Chondrocyte (in vitro differentiated cells): ENCODE measurements around the gene MAP2K5. TPM values are rescaled to one million over a fixed set of nuclear protein-coding genes. Genes with fewer than 3 reads are reported as not detected.

ENCODE experiments used
- DNase-seq: peaks from one replicate; pipeline ENCODE4 v3.0.0; 2021; ENCODE audit warnings: mixed read lengths, low spot score
- H3K27ac Mint-ChIP-seq: one replicate; pipeline ENCODE4 v1.8.0; 2021; ENCODE audit warnings: mild to moderate bottlenecking, moderate library complexity, mixed read lengths; ENCODE audit not compliant: unreplicated experiment
- H3K27me3 Mint-ChIP-seq: 2 replicates; pipeline ENCODE4 v1.8.0; 2021; ENCODE audit warnings: low read depth, mixed read lengths
- H3K36me3 Mint-ChIP-seq: 2 replicates; pipeline ENCODE4 v1.8.0; 2021; ENCODE audit warnings: low read depth, mixed read lengths
- H3K4me1 Mint-ChIP-seq: 2 replicates; pipeline ENCODE4 v1.8.0; 2021; ENCODE audit warnings: low read depth, mild to moderate bottlenecking, mixed read lengths
- H3K4me3 Mint-ChIP-seq: one replicate; pipeline ENCODE4 v1.8.0; 2021; ENCODE audit warnings: mild to moderate bottlenecking, moderate library complexity, mixed read lengths; ENCODE audit not compliant: unreplicated experiment
- H3K9me3 Mint-ChIP-seq: 2 replicates; pipeline ENCODE4 v1.8.0; 2021; ENCODE audit warnings: low read depth, mixed read lengths
- total RNA-seq: library from RNA; stranded (reverse); gene quantifications from 3 replicates; pipeline ENCODE4 v1.2.1, GENCODE V29; 2021
- TF ChIP-seq, protein P1 (sequence below): fragments of 200-600 bp; sonication (generic); IDR thresholded peaks from 2 replicates; pipeline ENCODE4 v1.5.0; 2021; ENCODE audit warnings: antibody characterized with exemption, mild to moderate bottlenecking, moderate library complexity

The MAP2K5 gene
- total RNA-seq, 1 donor from 2014 or later = 14.0 TPM

DNA sequence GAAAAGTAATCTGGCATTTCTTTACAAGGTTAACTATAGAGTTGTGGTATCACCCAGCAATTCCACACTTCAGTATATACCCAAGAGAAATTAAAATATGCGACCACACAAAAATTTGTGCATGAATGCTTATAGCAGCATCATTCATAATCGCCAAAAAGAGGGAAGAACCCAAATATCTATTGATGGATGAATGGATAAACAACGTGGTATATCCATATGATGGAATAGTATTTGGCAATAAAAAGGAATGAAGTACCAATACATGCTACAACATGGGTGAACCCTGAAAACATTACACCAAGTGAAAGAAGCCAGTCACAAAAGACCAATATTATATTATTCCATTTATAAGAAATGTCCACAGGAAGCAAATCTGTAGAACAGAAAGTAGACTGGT lies 274.2 kb downstream of the MAP2K5 start:
- H3K9me3 Mint-ChIP-seq = peaks cover 18% of the 10 kb centered on the region
- H3K27ac Mint-ChIP-seq = no peak overlapping the region
- TF ChIP-seq, protein P1, sequence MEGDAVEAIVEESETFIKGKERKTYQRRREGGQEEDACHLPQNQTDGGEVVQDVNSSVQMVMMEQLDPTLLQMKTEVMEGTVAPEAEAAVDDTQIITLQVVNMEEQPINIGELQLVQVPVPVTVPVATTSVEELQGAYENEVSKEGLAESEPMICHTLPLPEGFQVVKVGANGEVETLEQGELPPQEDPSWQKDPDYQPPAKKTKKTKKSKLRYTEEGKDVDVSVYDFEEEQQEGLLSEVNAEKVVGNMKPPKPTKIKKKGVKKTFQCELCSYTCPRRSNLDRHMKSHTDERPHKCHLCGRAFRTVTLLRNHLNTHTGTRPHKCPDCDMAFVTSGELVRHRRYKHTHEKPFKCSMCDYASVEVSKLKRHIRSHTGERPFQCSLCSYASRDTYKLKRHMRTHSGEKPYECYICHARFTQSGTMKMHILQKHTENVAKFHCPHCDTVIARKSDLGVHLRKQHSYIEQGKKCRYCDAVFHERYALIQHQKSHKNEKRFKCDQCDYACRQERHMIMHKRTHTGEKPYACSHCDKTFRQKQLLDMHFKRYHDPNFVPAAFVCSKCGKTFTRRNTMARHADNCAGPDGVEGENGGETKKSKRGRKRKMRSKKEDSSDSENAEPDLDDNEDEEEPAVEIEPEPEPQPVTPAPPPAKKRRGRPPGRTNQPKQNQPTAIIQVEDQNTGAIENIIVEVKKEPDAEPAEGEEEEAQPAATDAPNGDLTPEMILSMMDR = no peak
- H3K36me3 Mint-ChIP-seq = peaks cover 5% of the 10 kb centered on the region
- no peak overlapping the region for H3K4me3 Mint-ChIP-seq
- DNase-seq = no peak
- H3K27me3 Mint-ChIP-seq = peaks cover 28% of the 10 kb centered on the region
- peaks cover 3% of the 10 kb centered on the region for H3K4me1 Mint-ChIP-seq

DNA sequence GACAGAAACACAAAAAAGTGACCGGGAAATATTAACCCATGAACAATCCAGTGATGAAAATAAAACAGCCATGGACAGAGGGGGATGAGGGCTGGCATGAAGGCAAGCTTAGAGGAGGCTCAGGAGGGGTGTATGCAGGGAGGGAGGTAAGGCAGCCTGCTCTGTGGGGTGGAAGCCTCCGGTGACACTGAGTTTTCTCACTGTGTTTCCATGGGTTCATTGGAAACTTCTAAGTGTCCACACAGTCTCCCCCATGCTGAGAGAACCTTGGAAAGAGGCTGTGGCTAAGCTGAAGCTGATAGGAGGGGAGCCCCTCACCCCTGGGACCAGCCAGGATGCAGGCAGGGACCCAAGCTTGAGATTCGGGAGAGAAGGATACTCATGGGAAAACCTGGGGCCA lies 276.0 kb downstream of the MAP2K5 start:
- peaks cover 5% of the 10 kb centered on the region for H3K36me3 Mint-ChIP-seq
- TF ChIP-seq, protein P1 = no peak
- H3K9me3 Mint-ChIP-seq = peaks cover 18% of the 10 kb centered on the region
- H3K27ac Mint-ChIP-seq = no peak overlapping the region
- no peak overlapping the region for H3K4me3 Mint-ChIP-seq
- H3K4me1 Mint-ChIP-seq = peaks cover 10% of the 10 kb centered on the region
- DNase-seq = peak; percentile 9
- H3K27me3 Mint-ChIP-seq = peaks cover 40% of the 10 kb centered on the region

DNA sequence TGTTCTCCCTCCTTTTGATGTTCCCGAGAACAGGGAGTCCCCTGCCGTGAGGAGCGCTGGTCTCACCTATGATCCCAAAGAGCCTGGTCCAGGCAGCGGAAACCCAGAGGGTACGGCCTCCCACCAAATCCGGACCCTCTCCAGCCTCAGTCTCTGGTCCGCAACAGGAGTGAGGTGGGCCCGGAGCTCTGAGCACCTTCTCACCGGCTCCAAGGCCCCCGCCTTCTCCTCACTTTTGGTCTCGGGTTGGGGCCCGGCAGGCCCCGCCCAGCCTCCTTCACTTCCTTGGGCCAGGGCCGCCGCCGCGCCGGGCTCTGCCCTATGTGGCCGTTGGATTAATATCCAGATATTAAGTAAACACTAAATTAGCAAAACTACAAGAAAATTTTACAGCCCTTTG lies 277.1 kb downstream of the MAP2K5 start:
- H3K27ac Mint-ChIP-seq = no peak overlapping the region
- H3K4me1 Mint-ChIP-seq = peaks cover 18% of the 10 kb centered on the region
- TF ChIP-seq, protein P1 = no peak
- no peak overlapping the region for H3K4me3 Mint-ChIP-seq
- H3K27me3 Mint-ChIP-seq = peaks cover 51% of the 10 kb centered on the region
- peaks cover 8% of the 10 kb centered on the region for H3K36me3 Mint-ChIP-seq
- peak; percentile 62 for DNase-seq
- peaks cover 18% of the 10 kb centered on the region for H3K9me3 Mint-ChIP-seq

- TF ChIP-seq, protein P1 = no peak
- DNase-seq = peak; percentile 81
- Mint-ChIP-seq H3K4me1 (peaks cover 23% of the 10 kb centered on the region), H3K4me3 (no peak overlapping the region), H3K27ac (no peak overlapping the region), H3K27me3 (peaks cover 53% of the 10 kb centered on the region), H3K9me3 (peaks cover 18% of the 10 kb centered on the region), H3K36me3 (peaks cover 8% of the 10 kb centered on the region)
Measured at GRCh38 chr15:67820122-67820991, 277.9 kb downstream of the MAP2K5 start.

GRCh38 chr15:67820992-67821783 lies 278.7 kb downstream of the MAP2K5 start:
- H3K4me1 Mint-ChIP-seq = peaks cover 31% of the 10 kb centered on the region
- TF ChIP-seq, protein P1 = no peak
- H3K27me3 Mint-ChIP-seq = peaks cover 61% of the 10 kb centered on the region
- H3K9me3 Mint-ChIP-seq = peaks cover 11% of the 10 kb centered on the region
- no peak overlapping the region for H3K4me3 Mint-ChIP-seq
- H3K27ac Mint-ChIP-seq = no peak overlapping the region
- H3K36me3 Mint-ChIP-seq = peaks cover 4% of the 10 kb centered on the region
- DNase-seq = peak; percentile 94
